GM23248 (cell line): Measurements from ENCODE around the gene SH3PXD2A.

ENCODE experiments used
- EZH2 ChIP-seq: fragments of 200-600 bp; sonication (generic); IDR thresholded peaks from 2 replicates; pipeline ENCODE4 v1.6.1; 2018; ENCODE audit warnings: antibody characterized with exemption, mild to moderate bottlenecking; ENCODE audit not compliant: insufficient read depth, poor library complexity, severe bottlenecking
- EZH2phosphoT487 ChIP-seq: fragments of 200-600 bp; sonication (generic); IDR thresholded peaks from 2 replicates; pipeline ENCODE4 v1.6.1; 2018; ENCODE audit warnings: antibody characterized with exemption, moderate library complexity, mild to moderate bottlenecking, low read depth; ENCODE audit not compliant: insufficient read depth

- TF ChIP-seq EZH2 (no peak), EZH2phosphoT487 (no peak)
These were observed 290.4 kb downstream of the SH3PXD2A start for GRCh38 chr10:103564776-103565520.
